ENCODE measurements around the gene TTC39A.
A peak's percentile ranks its signal among the peaks of the same experiment; 100 is the strongest.

The TTC39A gene

GRCh38 chr1:51296383-51297357 lies 33.7 kb downstream of the TTC39A start:
- DNase-seq = peak; percentile 66

GRCh38 chr1:51295926-51296325 lies 34.4 kb downstream of the TTC39A start:
- no peak for DNase-seq

GRCh38 chr1:51294566-51295184 lies 35.7 kb downstream of the TTC39A start:
- DNase-seq = no peak

GRCh38 chr1:51293898-51294515 lies 36.4 kb downstream of the TTC39A start:
- DNase-seq = no peak

- DNase-seq = no peak
These were observed 39.9 kb downstream of the TTC39A start for GRCh38 chr1:51290489-51290847.

- no peak for DNase-seq
These were observed 40.5 kb downstream of the TTC39A start for GRCh38 chr1:51289676-51290488.

GRCh38 chr1:51288578-51288977 lies 41.8 kb downstream of the TTC39A start:
- no peak for DNase-seq

- no peak for DNase-seq
These were observed 42.4 kb downstream of the TTC39A start for GRCh38 chr1:51287966-51288365.

GRCh38 chr1:51285055-51285454 lies 45.3 kb downstream of the TTC39A start:
- no peak for DNase-seq

- DNase-seq = peak; percentile 40
These were observed 45.8 kb downstream of the TTC39A start for GRCh38 chr1:51284487-51284954.

- DNase-seq = no peak
These were observed 46.4 kb downstream of the TTC39A start for GRCh38 chr1:51283979-51284378.

GRCh38 chr1:51282605-51283004 lies 47.8 kb downstream of the TTC39A start:
- DNase-seq = no peak

GRCh38 chr1:51281807-51282206 lies 48.6 kb downstream of the TTC39A start:
- DNase-seq = no peak

GRCh38 chr1:51280321-51280978 lies 49.9 kb downstream of the TTC39A start:
- no peak for DNase-seq

- no peak for DNase-seq
These were observed 54.1 kb downstream of the TTC39A start for GRCh38 chr1:51276286-51276685.

GRCh38 chr1:51274676-51275075 lies 55.7 kb downstream of the TTC39A start:
- DNase-seq = no peak

GRCh38 chr1:51272916-51273315 lies 57.4 kb downstream of the TTC39A start:
- no peak for DNase-seq

- DNase-seq = no peak
These were observed 59.6 kb downstream of the TTC39A start for GRCh38 chr1:51270751-51271150.

- no peak for DNase-seq
These were observed 61.7 kb downstream of the TTC39A start for GRCh38 chr1:51268634-51269033.

GRCh38 chr1:51266791-51267190 lies 63.6 kb downstream of the TTC39A start:
- no peak for DNase-seq

- no peak for DNase-seq
These were observed 64.2 kb downstream of the TTC39A start for GRCh38 chr1:51266181-51266580.

- no peak for DNase-seq
These were observed 64.7 kb downstream of the TTC39A start for GRCh38 chr1:51265618-51266017.
